ENCODE results near the gene BTBD16.

Gene BTBD16

DNA sequence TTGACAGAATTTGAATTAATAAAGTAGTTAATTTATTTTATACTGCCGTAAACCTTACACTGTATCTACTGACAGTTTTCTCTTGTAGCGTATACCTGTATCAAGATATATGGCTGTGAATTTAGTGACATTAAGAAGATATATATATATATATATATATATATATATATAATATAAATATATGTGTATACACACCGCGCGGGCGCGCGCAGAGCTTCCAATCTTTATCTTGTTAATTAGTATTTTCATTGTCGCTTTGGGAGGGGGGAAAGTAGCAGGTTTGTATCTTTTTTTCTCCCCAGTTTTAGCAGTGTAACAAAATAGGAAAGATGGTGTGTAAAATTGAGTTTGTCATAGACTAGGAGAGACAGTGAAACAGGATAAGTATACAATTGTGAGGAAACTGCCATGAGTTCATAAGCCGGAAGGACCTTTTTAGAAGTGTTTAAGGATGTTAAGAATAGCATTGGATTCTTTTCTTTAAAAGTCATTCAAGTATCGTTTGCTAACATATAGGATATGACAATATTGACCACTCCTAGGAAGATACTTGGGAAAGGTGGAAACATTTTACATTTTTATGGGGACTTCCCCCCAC, 105.4 kb downstream of the BTBD16 start:
- DNase-seq, result no peak

DNA sequence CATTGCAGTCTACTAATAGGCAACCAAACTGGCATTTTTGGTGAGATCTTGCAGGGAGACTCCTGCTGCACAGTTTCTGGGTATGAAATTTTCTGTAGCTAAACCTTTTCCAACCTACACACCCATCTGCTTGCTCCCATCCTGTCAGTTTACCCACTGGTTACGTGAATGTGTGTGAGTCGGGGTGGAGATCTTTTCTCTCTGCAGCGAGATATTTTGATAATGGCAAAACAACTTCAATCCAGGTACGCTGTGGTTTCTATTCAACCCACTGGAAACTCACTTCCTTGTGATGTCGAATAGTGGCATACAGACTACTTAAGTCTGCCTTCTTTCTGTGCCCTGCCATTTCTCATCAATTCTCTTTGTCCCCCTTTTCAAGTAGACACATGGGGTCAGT, 107.9 kb downstream of the BTBD16 start:
- DNase-seq, result no peak

DNA sequence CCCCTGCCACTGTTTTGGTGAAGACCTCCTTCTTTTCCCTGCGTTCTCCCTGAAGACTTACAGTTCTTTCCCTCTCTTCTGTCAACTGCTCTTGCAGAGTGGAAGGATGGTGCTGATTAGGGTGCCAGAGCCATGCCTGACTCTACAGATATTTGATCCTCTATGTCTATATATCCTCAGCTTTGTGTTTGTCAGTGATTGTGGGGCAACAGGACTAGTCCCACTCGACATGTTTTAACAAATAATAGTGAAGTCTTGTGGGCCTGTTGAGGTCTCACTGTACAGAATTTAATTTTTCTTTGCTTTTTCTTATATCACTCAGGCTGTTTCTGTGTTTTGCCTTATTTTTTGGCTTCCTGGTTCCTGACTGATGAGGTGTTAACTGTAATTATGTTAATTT, 108.4 kb downstream of the BTBD16 start:
- DNase-seq, result no peak

GRCh38 chr10:122380703-122381102, 109.6 kb downstream of the BTBD16 start:
- DNase-seq, result no peak

DNA sequence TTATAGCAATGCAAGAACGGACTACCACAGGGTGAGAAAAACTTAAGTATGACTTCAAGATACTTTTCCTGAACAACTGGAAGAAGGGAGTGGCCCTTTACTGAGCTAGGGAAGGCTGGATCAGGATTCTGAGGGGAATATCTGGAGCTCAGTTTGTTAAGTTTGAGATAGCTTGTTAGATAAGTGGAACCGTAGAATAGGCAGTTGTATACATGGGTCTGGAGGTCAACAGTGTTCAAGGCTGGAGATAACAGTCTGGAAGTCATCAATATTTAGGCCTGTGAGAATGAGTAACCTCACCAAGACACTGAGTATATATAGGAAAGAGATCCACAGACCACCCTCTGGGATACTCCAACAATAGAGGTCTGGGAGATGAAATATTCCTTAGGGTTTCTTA, 110.6 kb downstream of the BTBD16 start:
- no peak for DNase-seq

DNA sequence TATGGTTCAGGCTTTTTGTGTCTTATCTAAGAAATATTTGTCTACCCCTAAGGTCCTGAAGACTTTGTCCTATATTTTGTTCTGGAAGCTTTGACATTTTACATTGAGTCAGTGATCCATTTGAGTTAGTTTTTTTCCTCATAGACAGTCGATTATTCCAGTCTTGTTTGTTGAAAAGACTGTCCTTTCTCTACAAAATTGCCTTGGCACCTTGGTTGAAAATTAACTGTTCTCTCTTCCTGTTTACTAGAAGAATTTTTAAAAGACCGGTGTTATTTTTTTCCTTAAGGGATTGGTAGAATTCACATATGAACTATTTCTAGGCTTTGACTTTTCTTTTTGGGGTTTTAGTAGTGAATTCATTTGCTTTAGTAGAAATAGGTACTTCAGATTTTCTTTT, 115.4 kb downstream of the BTBD16 start:
- no peak for DNase-seq

DNA sequence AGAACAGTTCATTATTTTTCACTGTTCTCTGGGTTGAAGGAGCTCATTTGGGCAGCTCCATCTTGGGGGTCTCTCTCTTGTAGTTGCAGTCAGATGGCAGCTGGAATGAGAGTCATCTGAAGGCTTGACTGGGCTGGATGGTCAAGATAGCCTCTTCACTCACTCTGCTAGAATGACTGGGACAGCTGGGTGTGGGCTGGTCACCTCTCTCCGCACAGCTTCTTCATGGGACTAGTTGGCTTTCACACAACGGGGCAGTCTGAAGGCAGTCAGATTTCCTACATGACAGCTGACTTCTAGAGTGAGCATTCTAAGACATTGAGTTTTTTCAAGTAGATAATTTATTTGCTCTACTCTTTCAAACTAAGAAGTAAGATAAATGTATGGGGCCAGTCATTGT, 116.5 kb downstream of the BTBD16 start:
- DNase-seq, result no peak

Measured in NCI-H187 treated with DMSO at 0.1 percent for 48 hours (cell line).